Omental fat pad (tissue), 4 donors: ENCODE data around the gene AFDN. TPM values are rescaled to one million over a fixed set of nuclear protein-coding genes. Genes with fewer than 3 reads are reported as not detected.

Experiments used
- ATAC-seq: fragments of 150-250 bp; one replicate; pipeline ENCODE4 v1.9.1; 2016; ENCODE audit warnings: mild to moderate bottlenecking, moderate library complexity; ENCODE audit not compliant: low FRiP score
- DNase-seq: peaks from one replicate; pipeline ENCODE4 v3.0.0-alpha.2; 2019; ENCODE audit warnings: low spot score
- CTCF ChIP-seq, 3 donors: fragments of 450-650 bp; IDR thresholded peaks; one replicate each; pipeline ENCODE4 v1.5.1; 2016 to 2017; ENCODE audit warnings: antibody characterized with exemption in 3 of 3, mild to moderate bottlenecking in 3 of 3, moderate library complexity in 2 of 3
- total RNA-seq, 4 donors: library from RNA; depleted of rRNA; stranded (reverse); fragments of >200 nt; gene quantifications; one replicate each; pipeline ENCODE4 v1.1.0, GENCODE V29; 2016

AFDN gene
- total RNA-seq, 4 donors from 2014 or later = 114 to 166 (median 125) TPM

GRCh38 chr6:167850782-167851181, 24.1 kb downstream of the AFDN start:
- DNase-seq = no peak
- no peak for TF ChIP-seq CTCF (IDR thresholded peaks at IDR 0.05)
- ATAC-seq = no peak

GRCh38 chr6:167851370-167851952, 24.8 kb downstream of the AFDN start:
- DNase-seq (no peak), ATAC-seq (no peak)
- TF ChIP-seq CTCF (IDR thresholded peaks at IDR 0.05) = no peak

- TF ChIP-seq CTCF (IDR thresholded peaks at IDR 0.05) = no peak
- ATAC-seq (peak; percentile 87), DNase-seq (no peak)
Measured at GRCh38 chr6:167855825-167856425, 29.2 kb downstream of the AFDN start.

- ATAC-seq = no peak
- DNase-seq = no peak
Measured at GRCh38 chr6:167856474-167856873, 29.8 kb downstream of the AFDN start.

GRCh38 chr6:167856999-167857660, 30.4 kb downstream of the AFDN start:
- ATAC-seq = no peak
- TF ChIP-seq CTCF (IDR thresholded peaks at IDR 0.05) = no peak
- no peak for DNase-seq

More at GRCh38 chr6:167856474-167856873, 29.8 kb downstream of the AFDN start:
- no peak for TF ChIP-seq CTCF (IDR thresholded peaks at IDR 0.05)

- ATAC-seq = peak; percentile 39
- no peak for DNase-seq
- no peak for TF ChIP-seq CTCF (IDR thresholded peaks at IDR 0.05)
Measured at GRCh38 chr6:167858086-167858591, 31.4 kb downstream of the AFDN start.
